Colonic mucosa (tissue), 4 donors: Measurements from ENCODE around the gene CLCA2. TPM values are rescaled to one million over a fixed set of nuclear protein-coding genes. Genes with fewer than 3 reads are reported as not detected.

Source experiments
- DNase-seq: peaks from one replicate; pipeline ENCODE4 v3.0.0-alpha.2; 2020
- H3K27ac ChIP-seq: fragments of 200-600 bp; one replicate; pipeline ENCODE4 v1.8.0; 2021
- H3K27me3 ChIP-seq: fragments of 200-600 bp; one replicate; pipeline ENCODE4 v1.8.0; 2021
- H3K36me3 ChIP-seq: fragments of 200-600 bp; one replicate; pipeline ENCODE4 v1.8.0; 2021
- H3K4me1 ChIP-seq: fragments of 200-600 bp; one replicate; pipeline ENCODE4 v1.8.0; 2021; ENCODE audit warnings: mild to moderate bottlenecking
- H3K4me3 ChIP-seq: fragments of 200-600 bp; one replicate; pipeline ENCODE4 v1.8.0; 2021
- H3K9ac ChIP-seq, 2 donors: one replicate each; pipeline ENCODE4 v1.7.0; 2013; ENCODE audit warnings: control low read depth in 2 of 2, low read depth in 2 of 2, low read length in 2 of 2
- H3K9me3 ChIP-seq: fragments of 200-600 bp; one replicate; pipeline ENCODE4 v1.8.0; 2021
- intact Hi-C: fragments of 100-400 bp; cut with DNase I; formaldehyde crosslinking; loops from one replicate; pipeline ENCODE4 v1.14.1; 2022
- total RNA-seq, 2 donors: library from RNA; stranded (reverse); fragmentation: NEBNext Ultra II Directional in 1 of 2; extraction: Animal tissue kit (Norgen Biotek cat#: 25700) in 1 of 2; gene quantifications; one replicate each; pipeline ENCODE4 v1.2.1, GENCODE V29; 2021
- TF ChIP-seq, protein P1 (sequence below): fragments of 200-600 bp; IDR thresholded peaks from one replicate; pipeline ENCODE4 v1.8.0; 2022; ENCODE audit warnings: antibody characterized with exemption, mild to moderate bottlenecking
- donor health status: healthy.
- donor health status: DM: no; HTN: no; CAD: no.
- donor health status: DM: no; HTN: no; CAD: no.

Gene CLCA2
- total RNA-seq, 2 donors from 2014 or later: 1.2 to 1.7 TPM

DNA sequence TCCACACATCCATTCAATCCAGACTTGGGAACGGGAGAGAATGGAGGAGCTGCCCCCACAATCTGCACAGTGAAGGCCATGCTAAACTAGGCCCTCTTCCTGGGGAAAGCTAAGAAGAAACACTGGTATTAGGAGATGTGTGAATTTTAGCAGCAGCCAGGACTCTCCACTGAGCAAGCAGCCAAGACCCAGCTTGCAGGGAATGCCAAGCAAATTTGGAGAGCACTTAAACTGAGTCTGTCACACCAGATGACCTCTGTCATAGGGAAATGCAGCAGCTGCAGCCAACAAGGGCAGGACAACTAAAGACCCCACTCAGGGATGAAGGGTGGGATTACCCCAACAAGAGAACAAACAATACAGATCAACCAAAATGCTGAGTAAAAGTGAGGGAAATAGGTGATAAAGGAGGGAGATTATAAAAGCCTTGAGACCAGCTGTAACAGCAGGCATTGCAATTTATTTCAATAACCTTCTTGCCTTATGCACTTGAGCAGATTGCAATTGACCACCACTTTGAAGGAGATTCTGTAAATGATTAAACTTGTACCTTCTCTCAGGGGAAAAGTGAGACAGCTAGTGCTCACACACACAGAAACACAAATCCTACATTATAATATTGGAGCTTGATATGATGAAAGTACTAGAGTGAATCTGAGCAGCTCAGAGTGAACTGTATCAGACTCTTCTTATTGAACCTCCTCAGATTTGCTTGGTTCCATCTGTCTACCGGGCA lies 42.3 kb downstream of the CLCA2 start:
- DNase-seq: no peak
- Histone ChIP-seq H3K9me3 (no peaks in the 10 kb centered on the region), H3K4me3 (no peak overlapping the region), H3K27me3 (no peaks in the 10 kb centered on the region), H3K4me1 (peaks cover 3% of the 10 kb centered on the region), H3K36me3 (no peaks in the 10 kb centered on the region), H3K27ac (peak overlapping the region; percentile 22), H3K9ac (no peak overlapping the region)
- TF ChIP-seq, protein P1, sequence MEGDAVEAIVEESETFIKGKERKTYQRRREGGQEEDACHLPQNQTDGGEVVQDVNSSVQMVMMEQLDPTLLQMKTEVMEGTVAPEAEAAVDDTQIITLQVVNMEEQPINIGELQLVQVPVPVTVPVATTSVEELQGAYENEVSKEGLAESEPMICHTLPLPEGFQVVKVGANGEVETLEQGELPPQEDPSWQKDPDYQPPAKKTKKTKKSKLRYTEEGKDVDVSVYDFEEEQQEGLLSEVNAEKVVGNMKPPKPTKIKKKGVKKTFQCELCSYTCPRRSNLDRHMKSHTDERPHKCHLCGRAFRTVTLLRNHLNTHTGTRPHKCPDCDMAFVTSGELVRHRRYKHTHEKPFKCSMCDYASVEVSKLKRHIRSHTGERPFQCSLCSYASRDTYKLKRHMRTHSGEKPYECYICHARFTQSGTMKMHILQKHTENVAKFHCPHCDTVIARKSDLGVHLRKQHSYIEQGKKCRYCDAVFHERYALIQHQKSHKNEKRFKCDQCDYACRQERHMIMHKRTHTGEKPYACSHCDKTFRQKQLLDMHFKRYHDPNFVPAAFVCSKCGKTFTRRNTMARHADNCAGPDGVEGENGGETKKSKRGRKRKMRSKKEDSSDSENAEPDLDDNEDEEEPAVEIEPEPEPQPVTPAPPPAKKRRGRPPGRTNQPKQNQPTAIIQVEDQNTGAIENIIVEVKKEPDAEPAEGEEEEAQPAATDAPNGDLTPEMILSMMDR: no peak
- intact Hi-C loops: no loop called here

DNA sequence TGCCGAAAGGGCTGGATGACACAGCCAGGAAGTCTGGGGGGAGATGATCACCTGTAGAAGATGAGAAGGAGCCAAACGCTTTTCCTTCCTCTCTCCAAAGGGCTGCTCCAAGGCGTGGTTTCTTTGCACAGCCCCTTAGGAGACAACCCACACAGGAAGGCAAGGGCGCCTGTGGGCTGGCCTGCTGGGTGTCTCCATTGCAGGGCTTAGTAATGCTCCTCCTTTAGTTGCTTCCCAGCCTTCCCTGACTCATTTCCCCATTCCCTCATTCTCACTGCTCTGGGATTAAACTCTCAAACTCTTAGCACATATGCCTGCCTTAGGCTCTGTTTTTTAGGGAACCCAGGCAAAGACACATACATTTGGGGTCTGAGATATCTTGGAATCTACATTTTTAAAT lies 43.0 kb downstream of the CLCA2 start:
- Histone ChIP-seq H3K4me1 (no peaks in the 10 kb centered on the region), H3K36me3 (no peaks in the 10 kb centered on the region), H3K27ac (peak overlapping the region; percentile 22), H3K4me3 (no peak overlapping the region), H3K9me3 (no peaks in the 10 kb centered on the region), H3K27me3 (no peaks in the 10 kb centered on the region), H3K9ac (no peak overlapping the region)
- intact Hi-C loops: no loop called here
- no peak for DNase-seq
- TF ChIP-seq, protein P1: no peak

DNA sequence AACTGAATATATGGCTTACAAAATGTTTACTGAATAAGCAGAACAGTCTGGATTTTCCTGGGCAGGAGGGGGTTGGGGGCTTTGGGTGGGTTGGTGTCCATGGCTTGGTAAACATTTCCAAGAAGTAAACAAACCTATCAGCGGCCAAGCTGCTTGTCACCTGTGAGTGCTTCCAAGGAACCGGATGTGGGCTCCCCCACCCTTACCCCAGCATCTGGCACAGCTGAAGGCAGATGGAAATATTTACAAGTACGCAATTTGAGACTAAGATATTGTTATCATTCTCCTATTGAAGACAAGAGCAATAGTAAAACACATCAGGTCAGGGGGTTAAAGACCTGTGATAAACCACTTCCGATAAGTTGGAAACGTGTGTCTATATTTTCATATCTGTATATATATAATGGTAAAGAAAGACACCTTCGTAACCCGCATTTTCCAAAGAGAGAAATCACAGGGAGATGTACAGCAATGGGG lies 44.6 kb downstream of the CLCA2 start, which contains the start of gene CLCA1:
Gene CLCA1 (plus strand): TSS at position 427 of the 477 bp plus-strand sequence. CDS start 45 bp downstream, at position 472.
- Histone ChIP-seq H3K9ac (peak within 1 kb of the TSS in 1 of 2 donors; percentile 55), H3K36me3 (no peaks in the 10 kb centered on the region), H3K27ac (no peak within 1 kb of the TSS), H3K4me3 (peak within 1 kb of the TSS; percentile 1), H3K4me1 (no peaks in the 10 kb centered on the region), H3K27me3 (no peaks in the 10 kb centered on the region), H3K9me3 (no peaks in the 10 kb centered on the region)
- intact Hi-C loops: no loop called here
- DNase-seq: no peak
- TF ChIP-seq, protein P1: no peak

DNA sequence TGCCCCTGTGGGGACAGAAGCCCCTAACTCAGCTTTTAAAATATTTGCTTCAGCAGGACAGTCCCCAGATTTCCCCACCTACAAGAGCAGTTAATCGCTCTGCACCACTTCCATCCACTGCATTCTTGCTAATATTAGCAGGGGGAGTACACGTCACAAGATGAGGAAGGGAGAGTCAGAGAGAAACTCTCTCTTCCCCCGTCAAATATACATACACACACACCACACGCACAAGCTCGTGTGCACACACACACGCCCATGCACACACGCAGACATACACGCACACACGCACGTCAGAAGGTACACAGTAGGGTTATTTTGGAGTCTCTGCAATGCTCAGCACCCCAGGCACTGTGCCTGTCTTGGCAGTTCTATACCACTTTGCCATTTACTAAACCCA lies 46.9 kb downstream of the CLCA2 start:
- peak overlapping the region; percentile 5 for H3K4me3 ChIP-seq
- peak overlapping the region in 1 of 2 donors; percentile 4 for H3K9ac ChIP-seq

DNA sequence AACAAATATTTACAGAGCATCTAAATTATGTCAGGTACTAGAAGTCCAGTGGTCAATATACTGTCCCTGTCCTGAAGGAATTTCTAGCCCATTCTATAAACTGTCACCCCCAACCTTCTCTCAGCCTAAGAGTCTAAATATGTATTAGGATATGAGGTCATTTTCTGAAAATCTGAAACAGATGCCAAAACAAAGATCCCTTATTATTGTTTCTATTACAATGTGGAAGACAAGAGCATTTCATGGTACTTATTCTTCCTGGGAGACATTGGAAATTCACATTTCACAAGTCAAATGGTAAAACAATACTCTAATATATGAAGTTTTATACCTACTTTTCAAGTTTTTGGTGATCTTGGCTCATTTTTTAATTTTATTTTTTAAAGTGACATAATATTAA lies 47.3 kb downstream of the CLCA2 start:
- intact Hi-C loops: loop anchor here (5.0 kb wide), 1 partner anchor 216 kb away; no protein-coding TSS in a partner anchor
- Histone ChIP-seq H3K27me3 (no peaks in the 10 kb centered on the region), H3K4me3 (peak overlapping the region; percentile 5), H3K4me1 (no peaks in the 10 kb centered on the region), H3K36me3 (no peaks in the 10 kb centered on the region), H3K9ac (peak overlapping the region in 1 of 2 donors; percentile 4), H3K9me3 (no peaks in the 10 kb centered on the region), H3K27ac (no peak overlapping the region)
- no peak for DNase-seq
- TF ChIP-seq, protein P1: no peak

More for the DNA sequence above, 46.9 kb downstream of the CLCA2 start:
- H3K27me3 ChIP-seq: no peaks in the 10 kb centered on the region
- no peaks in the 10 kb centered on the region for H3K9me3 ChIP-seq
- H3K27ac ChIP-seq: no peak overlapping the region
- H3K36me3 ChIP-seq: no peaks in the 10 kb centered on the region
- TF ChIP-seq, protein P1: no peak
- intact Hi-C loops: loop anchor here (5.0 kb wide), 1 partner anchor 216 kb away; no protein-coding TSS in a partner anchor
- no peaks in the 10 kb centered on the region for H3K4me1 ChIP-seq
- DNase-seq: no peak
